A673 (cell line): ENCODE data around the gene CHCHD6.

Source experiments
- CTCF ChIP-seq: fragments of 300-800, 200-600 bp; sonication (generic); conservative IDR thresholded peaks from 2 replicates; pipeline ENCODE4 v1.5.1; 2017; ENCODE audit warnings: low read depth, mild to moderate bottlenecking, antibody characterized with exemption, low read length, moderate library complexity, mixed read lengths
- EZH2 ChIP-seq: fragments of 200-600 bp; sonication (generic); IDR thresholded peaks from 2 replicates; pipeline ENCODE4 v1.6.1; 2017; ENCODE audit warnings: borderline replicate concordance, low read depth, mild to moderate bottlenecking, mixed read lengths, antibody characterized with exemption, low read length; ENCODE audit not compliant: poor library complexity, severe bottlenecking

DNA sequence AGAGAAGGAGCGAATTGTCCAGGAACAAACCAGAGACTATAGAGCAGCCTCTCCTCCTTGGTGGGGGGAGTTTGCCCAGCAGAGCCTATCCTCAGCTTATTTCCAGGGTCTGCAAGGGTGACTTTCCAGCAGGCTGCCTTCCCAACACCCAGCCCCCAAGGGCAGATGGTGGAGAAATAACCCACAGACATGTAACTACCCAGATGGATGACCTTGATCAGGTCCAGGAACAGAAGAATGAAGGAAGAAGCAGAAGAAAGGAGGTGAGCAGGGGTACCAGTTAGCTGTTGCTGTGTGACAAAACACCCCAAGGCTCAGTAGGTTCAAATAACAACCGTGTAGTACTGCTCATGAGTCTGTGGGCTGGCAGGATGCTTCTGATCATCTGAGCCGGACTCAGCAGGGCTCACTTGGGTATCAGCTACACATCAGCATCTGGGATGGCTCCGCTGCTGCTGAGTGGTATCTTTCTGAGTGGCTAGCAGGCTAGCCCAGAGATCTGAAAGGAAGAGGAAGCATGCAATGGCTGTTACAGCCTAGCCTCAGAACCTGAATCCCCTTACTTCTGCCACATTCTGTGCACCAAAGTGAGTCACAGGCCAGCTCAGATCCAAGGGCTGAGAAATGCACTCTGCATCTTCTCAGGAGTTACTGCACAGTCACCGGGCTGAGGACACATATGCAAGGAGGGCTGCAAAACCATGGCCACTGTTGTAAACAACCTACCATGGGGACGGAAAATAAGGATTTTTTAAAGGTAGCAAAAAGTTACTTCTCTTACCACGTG, 26.9 kb upstream of the CHCHD6 start:
- no peak for TF ChIP-seq CTCF
- no peak for TF ChIP-seq EZH2
